Endothelial cell of umbilical vein (primary cell): ENCODE results near the gene DYNC1LI2. TPM values are rescaled to one million over a fixed set of nuclear protein-coding genes. Genes with fewer than 3 reads are reported as not detected.

ENCODE experiments used
- BruUV-seq: library from RNA; stranded (reverse); fragments of 400-500 nt; replicated peaks from 2 replicates; lab custom pipeline; 2021; lab: Mats Ljungman, UMichigan
- CTCF ChIA-PET: fragments of 300-600, 350-600 bp; sonication (Branson Sonifier 250); formaldehyde crosslinking; loops from one replicate; lab custom pipeline; 2021; ENCODE audit warnings: antibody characterized with exemption, inconsistent platforms; lab: Charles Lee
- POLR2A ChIA-PET: fragments of 300-600, 350-600 bp; sonication (Branson Sonifier 250); formaldehyde crosslinking; loops from one replicate; lab custom pipeline; 2021; ENCODE audit warnings: antibody characterized with exemption, inconsistent platforms; lab: Charles Lee
- DNase-seq: peaks from one replicate; pipeline ENCODE4 v3.0.0-alpha.2; 2011; ENCODE audit warnings: low read depth, low spot score
- FAIRE-seq: peaks from 2 replicates; lab custom pipeline; 2011; peaks lifted over from hg19 to GRCh38; lab: Jason Lieb, UNC
- H2AFZ ChIP-seq: 2 replicates; pipeline ENCODE4 v1.6.0; 2012; ENCODE audit warnings: low read depth, low read length, control low read depth, inconsistent platforms
- H3K27ac ChIP-seq: 2 replicates; pipeline ENCODE4 v1.5.1; 2011; ENCODE audit warnings: low read depth, mild to moderate bottlenecking, control low read depth, low read length, moderate library complexity; ENCODE audit not compliant: insufficient read depth
- H3K27me3 ChIP-seq, 2 experiments: 2 replicates each; pipeline versions ENCODE4 v1.6.0 to v1.6.1; 2011; ENCODE audit warnings: low read length in 2 of 2, mixed read lengths in 1 of 2; ENCODE audit not compliant: control insufficient read depth in 2 of 2, insufficient read depth in 2 of 2
- H3K36me3 ChIP-seq, 2 experiments: 2 replicates in 1 of 2; 3 replicates in 1 of 2; pipeline ENCODE4 v1.5.1; 2011; ENCODE audit warnings: low read length in 2 of 2, mild to moderate bottlenecking in 1 of 2, moderate library complexity in 1 of 2; ENCODE audit not compliant: control insufficient read depth in 2 of 2, insufficient read depth in 2 of 2; ENCODE audit errors: extremely low read depth in 1 of 2
- H3K4me1 ChIP-seq: 3 replicates; pipeline ENCODE4 v1.5.1; 2011; ENCODE audit warnings: mild to moderate bottlenecking, low read length; ENCODE audit not compliant: control insufficient read depth, insufficient read depth; ENCODE audit errors: extremely low read depth
- H3K4me2 ChIP-seq: 2 replicates; pipeline ENCODE4 v1.6.1; 2011; ENCODE audit warnings: low read length, control low read depth, mixed read lengths; ENCODE audit not compliant: insufficient read depth
- H3K4me3 ChIP-seq, 3 experiments: fragments of 200-600 bp in 1 of 3; sonication (generic), shearing (Covaris generic) in 1 of 3; replicated peaks in 1 of 3; 2 replicates each; pipeline ENCODE4 v1.5.1; 2011 to 2016; ENCODE audit warnings: control low read depth in 3 of 3, low read length in 3 of 3, mild to moderate bottlenecking in 2 of 3, inconsistent platforms in 1 of 3, low read depth in 1 of 3, moderate library complexity in 1 of 3; ENCODE audit not compliant: insufficient read depth in 1 of 3
- H3K79me2 ChIP-seq: 2 replicates; pipeline ENCODE4 v1.6.0; 2012; ENCODE audit warnings: low read length, inconsistent platforms; ENCODE audit not compliant: control insufficient read depth, insufficient read depth
- H3K9ac ChIP-seq: replicated peaks from 2 replicates; pipeline ENCODE3; 2011; ENCODE audit warnings: low read length, control low read depth; ENCODE audit not compliant: insufficient read depth; ENCODE audit errors: extremely low read depth
- H3K9me1 ChIP-seq: replicated peaks from 3 replicates; pipeline ENCODE4 v1.6.0; 2011; ENCODE audit warnings: mild to moderate bottlenecking, low read length; ENCODE audit not compliant: control insufficient read depth, insufficient read depth; ENCODE audit errors: extremely low read depth
- H3K9me3 ChIP-seq: replicated peaks from 2 replicates; pipeline ENCODE4 v1.5.1; 2012; ENCODE audit warnings: low read length, inconsistent platforms; ENCODE audit not compliant: control insufficient read depth, insufficient read depth
- H4K20me1 ChIP-seq: replicated peaks from 2 replicates; pipeline ENCODE3; 2011; ENCODE audit warnings: mild to moderate bottlenecking, low read length; ENCODE audit not compliant: control insufficient read depth, insufficient read depth; ENCODE audit errors: extremely low read depth
- EZH2 ChIP-seq: IDR thresholded peaks from 2 replicates; pipeline ENCODE4 v1.6.1; 2012; ENCODE audit warnings: borderline replicate concordance, low read depth, mild to moderate bottlenecking, moderate library complexity, low read length, inconsistent platforms; ENCODE audit not compliant: severe bottlenecking
- FOS ChIP-seq: IDR thresholded peaks from 2 replicates; pipeline ENCODE4 v1.6.1; 2011; ENCODE audit warnings: mild to moderate bottlenecking, low read length, moderate library complexity, borderline replicate concordance; ENCODE audit not compliant: insufficient read depth
- GATA2 ChIP-seq: IDR thresholded peaks from 2 replicates; pipeline ENCODE4 v1.7.0; 2011; ENCODE audit warnings: low read depth, mild to moderate bottlenecking, moderate library complexity, mixed read lengths, low read length; ENCODE audit not compliant: insufficient read length, insufficient read depth
- JUN ChIP-seq: IDR thresholded peaks from 2 replicates; pipeline ENCODE4 v1.6.1; 2011; ENCODE audit warnings: borderline replicate concordance, low read depth; ENCODE audit not compliant: insufficient read length, insufficient read depth
- MYC ChIP-seq: IDR thresholded peaks from one replicate; pipeline ENCODE4 v1.6.1; 2011; ENCODE audit warnings: mild to moderate bottlenecking, low read depth, low read length
- POLR2A ChIP-seq: IDR thresholded peaks from 2 replicates; pipeline ENCODE4 v1.6.1; 2012; ENCODE audit warnings: low read depth, mild to moderate bottlenecking, control low read depth, low read length
- POLR2AphosphoS5 ChIP-seq: IDR thresholded peaks from 2 replicates; pipeline ENCODE4 v1.6.1; 2012; ENCODE audit warnings: low read depth, mild to moderate bottlenecking, control low read depth, low read length, moderate library complexity; ENCODE audit not compliant: insufficient read depth
- dilution Hi-C: fragments of 300-500 bp; cut with MboI; formaldehyde crosslinking; loops from one replicate; pipeline ENCODE4 v1.15.0; 2019; ENCODE audit warnings: low sequenced_read_pairs; ENCODE audit not compliant: extremely low pct_ligation_motif_present
- intact Hi-C: fragments of 100-400 bp; cut with micrococcal nuclease; formaldehyde crosslinking; loops from one replicate; pipeline ENCODE4 v1.10.0; 2022
- polyA plus RNA-seq, 4 experiments: library from polyadenylated mRNA; depleted of rRNA in 3 of 4; stranded (reverse) in 3 of 4; unstranded in 1 of 4; fragments of >200 nt; gene quantifications; 2 replicates each; pipeline versions ENCODE4 v1.2.1 to v1.2.3, GENCODE V29; 2011 to 2012; ENCODE audit warnings: missing spikeins in 1 of 4
- total RNA-seq: library from RNA; stranded (reverse); gene quantifications from 2 replicates; pipeline ENCODE4 v1.2.3, GENCODE V29; 2021
- TF ChIP-seq, protein P1 (sequence below): IDR thresholded peaks from 2 replicates; pipeline ENCODE4 v1.6.1; 2011; ENCODE audit not compliant: insufficient read depth, insufficient read length
- TF ChIP-seq, protein P2 (sequence below), 2 donors: IDR thresholded peaks; 1 replicate in 1 of 2; 2 replicates in 1 of 2; pipeline ENCODE4 v1.5.1; 2011; ENCODE audit warnings: low read length in 2 of 2, mild to moderate bottlenecking in 2 of 2, moderate library complexity in 2 of 2, control low read depth in 1 of 2, inconsistent platforms in 1 of 2, low read depth in 1 of 2; ENCODE audit not compliant: insufficient read depth in 1 of 2; ENCODE audit errors: extremely low read depth in 1 of 2

Gene DYNC1LI2
- total and polyA plus RNA-seq, 2 donors (not counting 3 experiments of a cell fraction or from before 2014, with no cell fraction given), result 110 to 159 TPM

DNA sequence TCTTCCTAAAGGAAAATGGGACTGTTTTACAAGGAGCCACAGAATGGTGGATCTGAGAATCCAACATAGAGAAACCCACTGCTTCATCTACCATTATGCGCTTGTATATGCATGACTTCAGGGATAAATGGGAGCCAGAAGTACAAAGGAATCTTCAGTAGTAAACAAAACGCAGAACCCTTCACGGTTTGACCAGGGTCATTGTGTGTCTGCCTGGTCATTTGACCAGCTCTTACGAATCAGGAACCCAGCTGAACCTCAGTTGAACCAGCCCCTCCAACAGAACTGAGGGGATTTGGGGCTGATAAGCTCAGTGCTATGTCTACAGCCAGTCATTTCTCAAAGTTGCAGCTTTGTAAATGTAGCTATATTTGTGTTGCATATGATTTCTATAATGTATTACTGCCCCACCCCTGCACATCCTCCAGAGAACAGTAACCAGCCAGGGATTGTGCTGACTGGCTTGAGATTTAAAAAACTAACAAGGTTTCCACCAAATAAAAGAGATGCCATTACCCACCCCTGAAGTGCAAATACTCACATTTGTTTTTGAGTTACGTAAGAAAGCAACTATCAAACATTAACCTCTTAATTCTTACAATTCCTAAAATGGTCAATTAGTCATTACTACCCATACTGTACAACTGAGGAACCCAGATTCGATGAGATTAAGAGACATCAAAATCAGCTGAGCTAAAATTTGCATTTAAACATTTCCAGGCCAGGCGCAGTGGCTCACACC, 61.1 kb downstream of the DYNC1LI2 start:
- no peak overlapping the region for H2AFZ ChIP-seq
- no TSS peak for BruUV-seq
- no peak overlapping the region for H3K4me2 ChIP-seq
- TF ChIP-seq FOS, result no peak
- no peak for TF ChIP-seq POLR2AphosphoS5
- TF ChIP-seq, protein P1, sequence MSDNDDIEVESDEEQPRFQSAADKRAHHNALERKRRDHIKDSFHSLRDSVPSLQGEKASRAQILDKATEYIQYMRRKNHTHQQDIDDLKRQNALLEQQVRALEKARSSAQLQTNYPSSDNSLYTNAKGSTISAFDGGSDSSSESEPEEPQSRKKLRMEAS, result no peak
- H3K27me3 ChIP-seq, result no peaks in the 10 kb centered on the region
- dilution Hi-C loops (no loop called here), intact Hi-C loops (no loop called here)
- FAIRE-seq (no peak), DNase-seq (no peak)
- CTCF ChIA-PET, result interaction anchor here (0.6 to 1.0 kb wide), 3 partner anchors 11 to 183 kb away, joined by 3 to 4 read pairs (median 3); no protein-coding TSS in a partner anchor
- H3K36me3 ChIP-seq, result no peaks in the 10 kb centered on the region
- H3K9ac ChIP-seq, result no peak overlapping the region
- no peaks in the 10 kb centered on the region for H3K79me2 ChIP-seq
- no peak overlapping the region for H3K27ac ChIP-seq
- no peak overlapping the region for H3K4me3 ChIP-seq
- no peaks in the 10 kb centered on the region for H4K20me1 ChIP-seq
- H3K4me1 ChIP-seq, result no peaks in the 10 kb centered on the region
- POLR2A ChIA-PET, result no interaction called here
- no peaks in the 10 kb centered on the region for H3K9me1 ChIP-seq
- H3K9me3 ChIP-seq, result no peaks in the 10 kb centered on the region

DNA sequence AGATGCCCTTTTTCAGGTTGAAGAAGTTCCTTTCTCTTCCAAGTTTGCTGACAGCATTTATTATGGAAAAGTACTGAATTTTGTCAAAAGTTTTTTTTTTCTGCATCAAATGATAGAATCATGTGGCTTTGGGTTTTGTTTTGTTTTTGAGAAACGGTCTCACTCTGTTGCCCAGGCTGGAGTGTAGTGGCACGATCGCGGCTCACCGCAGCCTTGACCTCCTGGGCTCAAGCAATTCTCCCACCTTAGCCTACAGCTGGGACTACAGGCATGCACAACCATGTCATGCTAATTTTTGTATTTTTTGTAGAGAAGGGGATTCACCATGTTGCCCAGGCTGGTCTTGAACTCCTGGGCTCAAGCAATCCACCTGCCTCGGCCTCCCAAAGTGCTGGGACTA, 62.1 kb downstream of the DYNC1LI2 start:
- no TSS peak for BruUV-seq
- Histone ChIP-seq H3K27ac (no peak overlapping the region), H3K9ac (no peak overlapping the region), H3K27me3 (no peaks in the 10 kb centered on the region), H3K4me1 (no peaks in the 10 kb centered on the region), H2AFZ (no peak overlapping the region), H3K79me2 (no peaks in the 10 kb centered on the region), H3K36me3 (no peaks in the 10 kb centered on the region), H3K4me3 (no peak overlapping the region), H3K9me3 (no peaks in the 10 kb centered on the region), H3K9me1 (no peaks in the 10 kb centered on the region), H3K4me2 (no peak overlapping the region), H4K20me1 (no peaks in the 10 kb centered on the region)
- FAIRE-seq, result no peak
- POLR2A ChIA-PET, result no interaction called here
- TF ChIP-seq JUN, result no peak
- no peak for TF ChIP-seq MYC
- no peak for TF ChIP-seq GATA2
- TF ChIP-seq POLR2A, result no peak
- TF ChIP-seq, protein P2, sequence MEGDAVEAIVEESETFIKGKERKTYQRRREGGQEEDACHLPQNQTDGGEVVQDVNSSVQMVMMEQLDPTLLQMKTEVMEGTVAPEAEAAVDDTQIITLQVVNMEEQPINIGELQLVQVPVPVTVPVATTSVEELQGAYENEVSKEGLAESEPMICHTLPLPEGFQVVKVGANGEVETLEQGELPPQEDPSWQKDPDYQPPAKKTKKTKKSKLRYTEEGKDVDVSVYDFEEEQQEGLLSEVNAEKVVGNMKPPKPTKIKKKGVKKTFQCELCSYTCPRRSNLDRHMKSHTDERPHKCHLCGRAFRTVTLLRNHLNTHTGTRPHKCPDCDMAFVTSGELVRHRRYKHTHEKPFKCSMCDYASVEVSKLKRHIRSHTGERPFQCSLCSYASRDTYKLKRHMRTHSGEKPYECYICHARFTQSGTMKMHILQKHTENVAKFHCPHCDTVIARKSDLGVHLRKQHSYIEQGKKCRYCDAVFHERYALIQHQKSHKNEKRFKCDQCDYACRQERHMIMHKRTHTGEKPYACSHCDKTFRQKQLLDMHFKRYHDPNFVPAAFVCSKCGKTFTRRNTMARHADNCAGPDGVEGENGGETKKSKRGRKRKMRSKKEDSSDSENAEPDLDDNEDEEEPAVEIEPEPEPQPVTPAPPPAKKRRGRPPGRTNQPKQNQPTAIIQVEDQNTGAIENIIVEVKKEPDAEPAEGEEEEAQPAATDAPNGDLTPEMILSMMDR (IDR thresholded peaks at IDR 0.05; ENCODE audit: extremely low read depth in 1 of 2, insufficient read depth in 1 of 2, low read depth in 1 of 2, low read length in 2 of 2), result no peak
- no peak for TF ChIP-seq EZH2
- TF ChIP-seq FOS, result no peak
- TF ChIP-seq, protein P1, result no peak
- no peak for TF ChIP-seq POLR2AphosphoS5
- CTCF ChIA-PET, result no interaction called here
- dilution Hi-C loops (no loop called here), intact Hi-C loops (no loop called here)
- DNase-seq, result no peak
